ENCODE measurements around the gene SLC35G6.
"Not testable (repeated sequence)": the region's sequence is repeated elsewhere in the genome, so short reads cannot be mapped to it uniquely, and the experiment has no call there.

Gene SLC35G6

GRCh38 chr17:7481275-7481674 lies at the start of gene SLC35G6:
TSS of gene SLC35G6 (plus strand) at chr17:7481446. CDS start at chr17:7481517, 71 bp downstream.
- DNase-seq (ENCODE audit: low spot score), result not testable (repeated sequence)

- no peak for DNase-seq (ENCODE audit: low spot score)
- TF ChIP-seq, protein P1, sequence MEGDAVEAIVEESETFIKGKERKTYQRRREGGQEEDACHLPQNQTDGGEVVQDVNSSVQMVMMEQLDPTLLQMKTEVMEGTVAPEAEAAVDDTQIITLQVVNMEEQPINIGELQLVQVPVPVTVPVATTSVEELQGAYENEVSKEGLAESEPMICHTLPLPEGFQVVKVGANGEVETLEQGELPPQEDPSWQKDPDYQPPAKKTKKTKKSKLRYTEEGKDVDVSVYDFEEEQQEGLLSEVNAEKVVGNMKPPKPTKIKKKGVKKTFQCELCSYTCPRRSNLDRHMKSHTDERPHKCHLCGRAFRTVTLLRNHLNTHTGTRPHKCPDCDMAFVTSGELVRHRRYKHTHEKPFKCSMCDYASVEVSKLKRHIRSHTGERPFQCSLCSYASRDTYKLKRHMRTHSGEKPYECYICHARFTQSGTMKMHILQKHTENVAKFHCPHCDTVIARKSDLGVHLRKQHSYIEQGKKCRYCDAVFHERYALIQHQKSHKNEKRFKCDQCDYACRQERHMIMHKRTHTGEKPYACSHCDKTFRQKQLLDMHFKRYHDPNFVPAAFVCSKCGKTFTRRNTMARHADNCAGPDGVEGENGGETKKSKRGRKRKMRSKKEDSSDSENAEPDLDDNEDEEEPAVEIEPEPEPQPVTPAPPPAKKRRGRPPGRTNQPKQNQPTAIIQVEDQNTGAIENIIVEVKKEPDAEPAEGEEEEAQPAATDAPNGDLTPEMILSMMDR (IDR thresholded peaks at IDR 0.05; ENCODE audit: extremely low read depth, missing control alignments), result no peak
These were observed 49.0 kb upstream of the SLC35G6 start for GRCh38 chr17:7432296-7432695.

DNA sequence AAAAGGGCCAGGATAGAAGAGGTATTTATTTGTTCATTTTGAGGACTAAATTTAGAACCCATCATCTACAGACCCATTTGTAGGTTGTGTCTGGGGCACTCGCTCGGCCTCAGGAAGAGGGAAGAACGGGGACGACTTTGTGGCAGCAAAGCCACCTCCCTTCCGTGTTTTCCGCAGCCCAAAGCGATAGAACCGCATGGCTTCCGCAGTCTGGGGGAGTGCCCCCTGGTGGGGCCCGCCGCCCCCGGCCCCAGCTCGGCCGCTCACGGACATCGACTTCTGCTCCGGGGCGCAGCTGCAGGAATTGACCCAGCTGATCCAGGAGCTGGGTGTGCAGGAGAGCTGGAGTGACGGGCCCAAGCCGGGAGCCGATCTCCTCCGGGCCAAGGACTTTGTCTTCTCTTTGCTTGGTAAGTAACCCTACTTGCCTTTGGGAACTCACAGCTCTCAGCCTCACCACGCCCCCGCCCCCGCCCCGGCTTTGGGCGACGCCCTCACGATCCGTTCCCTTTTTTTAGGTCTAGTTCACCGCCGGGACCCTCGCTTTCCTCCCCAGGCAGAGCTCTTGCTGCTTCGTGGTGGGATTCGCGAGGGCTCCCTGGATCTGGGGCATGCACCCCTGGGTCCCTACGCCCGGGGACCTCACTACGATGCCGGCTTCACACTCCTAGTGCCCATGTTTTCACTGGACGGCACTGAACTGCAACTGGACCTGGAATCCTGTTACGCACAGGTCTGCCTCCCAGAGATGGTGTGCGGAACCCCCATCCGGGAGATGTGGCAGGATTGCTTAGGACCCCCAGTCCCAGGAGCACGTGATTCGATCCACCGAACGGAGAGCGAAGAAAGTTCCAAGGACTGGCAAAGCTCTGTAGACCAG lies 45.3 kb upstream of the SLC35G6 start:
- TF ChIP-seq, protein P1 (IDR thresholded peaks at IDR 0.05; ENCODE audit: extremely low read depth, missing control alignments), result no peak
- DNase-seq (ENCODE audit: low spot score), result peak; percentile 73

DNA sequence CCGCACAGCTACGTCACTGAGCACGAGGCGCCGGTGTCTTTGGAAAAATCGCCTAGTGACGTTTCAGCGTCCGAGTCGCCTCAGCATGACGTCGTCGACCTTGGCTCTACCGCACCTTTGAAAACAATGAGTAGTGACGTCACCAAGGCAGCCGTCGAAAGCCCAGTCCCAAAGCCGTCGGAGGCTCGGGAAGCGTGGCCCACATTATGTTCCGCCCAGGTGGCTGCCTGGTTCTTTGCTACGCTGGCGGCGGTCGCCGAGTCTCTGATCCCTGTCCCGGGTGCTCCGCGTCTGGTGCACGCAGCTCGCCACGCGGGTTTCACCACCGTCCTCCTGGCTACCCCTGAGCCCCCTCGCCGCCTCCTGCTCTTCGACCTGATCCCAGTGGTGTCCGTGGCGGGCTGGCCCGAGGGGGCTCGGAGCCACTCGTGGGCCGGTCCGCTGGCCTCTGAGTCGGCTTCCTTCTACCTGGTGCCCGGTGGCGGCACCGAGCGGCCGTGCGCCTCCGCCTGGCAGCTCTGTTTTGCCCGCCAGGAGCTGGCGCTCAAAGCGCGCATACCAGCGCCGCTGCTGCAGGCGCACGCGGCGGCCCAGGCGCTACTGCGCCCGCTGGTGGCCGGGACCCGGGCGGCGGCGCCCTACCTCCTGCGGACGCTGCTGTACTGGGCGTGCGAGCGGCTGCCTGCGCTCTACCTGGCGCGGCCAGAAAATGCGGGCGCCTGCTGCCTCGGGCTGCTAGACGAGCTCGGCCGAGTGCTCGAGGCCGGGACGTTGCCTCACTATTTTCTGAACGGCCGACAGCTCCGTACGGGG lies 44.5 kb upstream of the SLC35G6 start:
- peak; percentile 86 for DNase-seq (ENCODE audit: low spot score)
- TF ChIP-seq, protein P1 (IDR thresholded peaks at IDR 0.05; ENCODE audit: extremely low read depth, missing control alignments), result peak; percentile 84

DNA sequence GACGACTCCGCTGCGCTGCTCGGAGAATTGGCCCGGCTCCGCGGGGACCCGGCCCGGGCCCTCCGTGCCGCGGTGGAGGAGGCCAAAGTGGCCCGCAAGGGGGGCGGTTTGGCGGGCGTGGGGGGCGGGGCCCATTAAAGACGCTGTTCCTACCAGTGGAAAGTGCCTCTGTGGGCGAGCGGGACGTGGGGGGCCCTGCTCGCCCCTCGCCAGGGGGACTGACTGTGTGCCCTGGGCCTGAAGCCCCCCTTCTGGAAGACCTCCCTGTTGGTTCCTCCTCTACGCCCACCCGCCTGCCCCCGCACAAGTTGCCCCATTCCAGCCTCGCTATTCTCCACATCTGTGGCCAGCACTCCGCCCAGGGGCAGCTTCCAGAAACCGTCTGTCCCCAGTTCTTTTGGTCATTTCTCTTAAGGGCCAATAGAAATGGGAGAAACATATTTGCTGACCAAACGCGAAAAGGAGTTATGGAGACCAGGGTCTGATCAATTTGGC lies 43.8 kb upstream of the SLC35G6 start:
- TF ChIP-seq, protein P1 (IDR thresholded peaks at IDR 0.05; ENCODE audit: extremely low read depth, missing control alignments), result no peak
- DNase-seq (ENCODE audit: low spot score), result no peak

DNA sequence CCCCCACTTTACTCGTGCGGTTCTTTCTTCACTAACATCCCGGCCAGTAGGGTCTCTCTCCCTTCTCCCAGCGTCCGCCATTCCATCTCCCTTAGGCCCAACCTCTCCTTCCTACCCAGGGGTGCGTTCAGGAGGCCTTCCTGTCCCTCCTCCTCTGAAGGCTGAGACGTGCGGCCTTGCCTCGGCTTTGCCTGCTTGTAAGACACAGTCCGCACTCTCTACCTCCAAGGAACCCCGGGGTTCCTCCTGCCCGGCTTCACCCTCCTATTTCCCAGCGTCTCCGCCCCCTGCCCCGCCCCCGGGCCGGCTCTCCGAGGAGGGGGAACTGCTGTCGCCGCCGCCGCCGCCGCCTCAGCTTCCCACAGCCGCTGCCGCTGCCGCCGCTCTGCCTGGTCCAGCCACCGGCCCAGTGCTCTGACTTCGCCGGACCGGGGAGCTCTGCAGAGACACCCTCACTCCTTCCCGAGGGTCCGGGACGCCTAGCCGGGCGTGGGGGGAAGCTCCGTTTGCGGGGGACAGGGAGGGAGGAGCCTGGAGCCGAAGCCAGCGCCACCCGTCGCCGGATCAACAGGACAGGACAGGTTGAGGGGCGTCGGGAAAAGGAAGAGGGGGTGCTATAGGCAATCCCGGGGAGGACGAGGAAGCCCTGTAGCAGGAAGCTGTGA lies 43.2 kb upstream of the SLC35G6 start:
- DNase-seq (ENCODE audit: low spot score), result peak; percentile 69

More for the DNA sequence above, 43.2 kb upstream of the SLC35G6 start:
- TF ChIP-seq, protein P1 (IDR thresholded peaks at IDR 0.05; ENCODE audit: extremely low read depth, missing control alignments), result peak; percentile 6

Data from GM20000 (cell line).